ENCODE data around the gene CTU2.
A peak's percentile ranks its signal among the peaks of the same experiment; 100 is the strongest.

The CTU2 gene

GRCh38 chr16:88747588-88748301, 41.4 kb downstream of the CTU2 start:
- DNase-seq = no peak

GRCh38 chr16:88748364-88748763, 42.1 kb downstream of the CTU2 start:
- no peak for DNase-seq

GRCh38 chr16:88749358-88749757, 43.1 kb downstream of the CTU2 start:
- DNase-seq = no peak

- no peak for DNase-seq
These were observed 44.6 kb downstream of the CTU2 start for GRCh38 chr16:88750854-88751253.

- no peak for DNase-seq
These were observed 46.2 kb downstream of the CTU2 start for GRCh38 chr16:88752386-88753002.

- no peak for DNase-seq
These were observed 46.9 kb downstream of the CTU2 start for GRCh38 chr16:88753191-88753590.

- no peak for DNase-seq
These were observed 47.3 kb downstream of the CTU2 start for GRCh38 chr16:88753602-88754001.

GRCh38 chr16:88754109-88754911, 48.0 kb downstream of the CTU2 start:
- no peak for DNase-seq

GRCh38 chr16:88754912-88755744, 48.8 kb downstream of the CTU2 start:
- DNase-seq = peak; percentile 60

GRCh38 chr16:88755745-88756443, 49.6 kb downstream of the CTU2 start:
- no peak for DNase-seq

- DNase-seq = no peak
These were observed 52.1 kb downstream of the CTU2 start for GRCh38 chr16:88758227-88758943.

GRCh38 chr16:88758944-88759244, 52.6 kb downstream of the CTU2 start:
- no peak for DNase-seq

GRCh38 chr16:88759245-88759975, 53.1 kb downstream of the CTU2 start:
- no peak for DNase-seq

GRCh38 chr16:88759976-88760350, 53.7 kb downstream of the CTU2 start:
- DNase-seq = no peak

GRCh38 chr16:88760424-88761142, 54.3 kb downstream of the CTU2 start:
- DNase-seq = no peak

- no peak for DNase-seq
These were observed 54.8 kb downstream of the CTU2 start for GRCh38 chr16:88761143-88761534.

GRCh38 chr16:88761830-88762229, 55.5 kb downstream of the CTU2 start:
- DNase-seq = no peak

GRCh38 chr16:88762258-88762870, 56.1 kb downstream of the CTU2 start:
- no peak for DNase-seq

- DNase-seq = no peak
These were observed 56.6 kb downstream of the CTU2 start for GRCh38 chr16:88762941-88763340.

GRCh38 chr16:88763502-88764053, 57.3 kb downstream of the CTU2 start:
- DNase-seq = no peak

All from retina (tissue), 1 donor.